ENCODE measurements around the gene UMODL1. TPM values are rescaled to one million over a fixed set of nuclear protein-coding genes. Genes with fewer than 3 reads are reported as not detected.

Gene UMODL1
- total RNA-seq, 1 donor from 2014 or later, result not detected

- no peaks in the 10 kb centered on the region for H3K36me3 ChIP-seq (ENCODE audit: control insufficient read depth in 3 of 3, insufficient read depth in 3 of 3, low read length in 3 of 3)
- H3K9ac ChIP-seq (ENCODE audit: low read depth in 1 of 3, low read length in 3 of 3), result no peak overlapping the region
- H3K4me1 ChIP-seq (ENCODE audit: control insufficient read depth in 3 of 3, insufficient read depth in 3 of 3, low read length in 3 of 3), result no peaks in the 10 kb centered on the region
- H3K27me3 ChIP-seq (ENCODE audit: control insufficient read depth in 3 of 3, insufficient read depth in 3 of 3, low read length in 3 of 3), result peaks cover 0 to 6% (median 0%) of the 10 kb centered on the region in 3 donors
- H3K4me3 ChIP-seq (ENCODE audit: low read length in 3 of 3), result no peak overlapping the region
- H3K27ac ChIP-seq (ENCODE audit: low read depth, low read length), result no peak overlapping the region
- no peaks in the 10 kb centered on the region for H3K9me3 ChIP-seq (ENCODE audit: control insufficient read depth in 3 of 3, low read length in 3 of 3)
Measured at GRCh38 chr21:42151148-42151947, 80.2 kb downstream of the UMODL1 start.

DNA sequence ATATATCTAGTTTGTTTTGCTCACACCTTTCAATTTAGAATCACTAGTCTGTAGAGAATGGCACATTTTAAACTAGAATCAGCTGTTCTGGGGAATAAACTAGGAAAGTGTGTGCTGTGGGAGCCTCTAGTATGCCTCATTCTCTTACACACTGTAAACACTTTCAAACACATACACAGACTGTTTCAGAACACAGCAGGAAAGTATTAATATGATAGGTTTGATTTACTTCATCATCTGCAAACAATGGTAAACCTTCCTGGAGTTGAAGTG is 80.8 kb downstream of the UMODL1 start:
- H3K27ac ChIP-seq (ENCODE audit: low read depth, low read length), result no peak overlapping the region
- no peak overlapping the region for H3K9ac ChIP-seq (ENCODE audit: low read depth in 1 of 3, low read length in 3 of 3)
- peaks cover 0 to 6% (median 0%) of the 10 kb centered on the region in 3 donors for H3K27me3 ChIP-seq (ENCODE audit: control insufficient read depth in 3 of 3, insufficient read depth in 3 of 3, low read length in 3 of 3)
- no peaks in the 10 kb centered on the region for H3K36me3 ChIP-seq (ENCODE audit: control insufficient read depth in 3 of 3, insufficient read depth in 3 of 3, low read length in 3 of 3)
- H3K4me1 ChIP-seq (ENCODE audit: control insufficient read depth in 3 of 3, insufficient read depth in 3 of 3, low read length in 3 of 3), result peaks cover 3 to 4% (median 3%) of the 10 kb centered on the region in 3 donors
- no peak overlapping the region for H3K4me3 ChIP-seq (ENCODE audit: low read length in 3 of 3)
- H3K9me3 ChIP-seq (ENCODE audit: control insufficient read depth in 3 of 3, low read length in 3 of 3), result no peaks in the 10 kb centered on the region

DNA sequence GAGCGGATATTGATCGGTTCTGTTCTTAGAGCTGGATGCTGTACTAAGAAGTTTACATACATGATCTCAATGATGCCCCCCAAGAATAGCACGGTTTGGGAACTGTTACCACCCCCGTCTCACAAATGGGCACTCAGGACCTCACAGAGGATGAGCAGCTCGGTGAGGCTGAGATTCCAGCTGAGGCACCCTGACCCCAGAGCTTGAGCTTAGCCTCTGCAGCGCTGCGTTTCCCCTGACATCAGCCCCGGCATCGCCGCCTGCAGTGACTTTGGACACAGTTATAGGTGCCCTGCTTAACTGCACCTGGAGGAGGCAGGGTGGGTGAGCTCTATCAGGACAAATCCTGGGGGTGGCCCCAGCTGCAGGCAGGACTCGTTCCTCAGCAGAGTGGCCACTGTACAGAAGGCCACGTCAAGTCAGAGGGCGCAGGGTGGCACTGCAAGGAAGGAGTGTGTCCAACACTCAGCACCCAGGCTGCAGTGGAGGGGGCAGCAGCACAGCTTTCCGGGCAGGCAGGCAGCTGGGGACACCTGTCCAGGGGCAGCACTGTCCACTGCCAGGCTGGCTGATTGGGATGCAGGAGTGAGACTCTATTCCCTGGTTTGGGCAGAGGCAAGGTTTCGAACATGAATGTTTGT is 82.0 kb downstream of the UMODL1 start:
- H3K36me3 ChIP-seq (ENCODE audit: control insufficient read depth in 3 of 3, insufficient read depth in 3 of 3, low read length in 3 of 3), result no peaks in the 10 kb centered on the region
- H3K27ac ChIP-seq (ENCODE audit: low read depth, low read length), result no peak overlapping the region
- H3K9ac ChIP-seq (ENCODE audit: low read depth in 1 of 3, low read length in 3 of 3), result no peak overlapping the region
- peaks cover 8 to 14% (median 9%) of the 10 kb centered on the region in 3 donors for H3K4me1 ChIP-seq (ENCODE audit: control insufficient read depth in 3 of 3, insufficient read depth in 3 of 3, low read length in 3 of 3)
- H3K27me3 ChIP-seq (ENCODE audit: control insufficient read depth in 3 of 3, insufficient read depth in 3 of 3, low read length in 3 of 3), result peaks cover 0 to 6% (median 0%) of the 10 kb centered on the region in 3 donors
- no peak overlapping the region for H3K4me3 ChIP-seq (ENCODE audit: low read length in 3 of 3)
- no peaks in the 10 kb centered on the region for H3K9me3 ChIP-seq (ENCODE audit: control insufficient read depth in 3 of 3, low read length in 3 of 3)

- H3K36me3 ChIP-seq (ENCODE audit: control insufficient read depth in 3 of 3, insufficient read depth in 3 of 3, low read length in 3 of 3), result no peaks in the 10 kb centered on the region
- peaks cover 8 to 14% (median 9%) of the 10 kb centered on the region in 3 donors for H3K4me1 ChIP-seq (ENCODE audit: control insufficient read depth in 3 of 3, insufficient read depth in 3 of 3, low read length in 3 of 3)
- no peak overlapping the region for H3K27ac ChIP-seq (ENCODE audit: low read depth, low read length)
- H3K9me3 ChIP-seq (ENCODE audit: control insufficient read depth in 3 of 3, low read length in 3 of 3), result no peaks in the 10 kb centered on the region
- peaks cover 0 to 6% (median 0%) of the 10 kb centered on the region in 3 donors for H3K27me3 ChIP-seq (ENCODE audit: control insufficient read depth in 3 of 3, insufficient read depth in 3 of 3, low read length in 3 of 3)
- H3K9ac ChIP-seq (ENCODE audit: low read depth in 1 of 3, low read length in 3 of 3), result no peak overlapping the region
- no peak overlapping the region for H3K4me3 ChIP-seq (ENCODE audit: low read length in 3 of 3)
Measured at GRCh38 chr21:42153746-42154145, 82.6 kb downstream of the UMODL1 start.

DNA sequence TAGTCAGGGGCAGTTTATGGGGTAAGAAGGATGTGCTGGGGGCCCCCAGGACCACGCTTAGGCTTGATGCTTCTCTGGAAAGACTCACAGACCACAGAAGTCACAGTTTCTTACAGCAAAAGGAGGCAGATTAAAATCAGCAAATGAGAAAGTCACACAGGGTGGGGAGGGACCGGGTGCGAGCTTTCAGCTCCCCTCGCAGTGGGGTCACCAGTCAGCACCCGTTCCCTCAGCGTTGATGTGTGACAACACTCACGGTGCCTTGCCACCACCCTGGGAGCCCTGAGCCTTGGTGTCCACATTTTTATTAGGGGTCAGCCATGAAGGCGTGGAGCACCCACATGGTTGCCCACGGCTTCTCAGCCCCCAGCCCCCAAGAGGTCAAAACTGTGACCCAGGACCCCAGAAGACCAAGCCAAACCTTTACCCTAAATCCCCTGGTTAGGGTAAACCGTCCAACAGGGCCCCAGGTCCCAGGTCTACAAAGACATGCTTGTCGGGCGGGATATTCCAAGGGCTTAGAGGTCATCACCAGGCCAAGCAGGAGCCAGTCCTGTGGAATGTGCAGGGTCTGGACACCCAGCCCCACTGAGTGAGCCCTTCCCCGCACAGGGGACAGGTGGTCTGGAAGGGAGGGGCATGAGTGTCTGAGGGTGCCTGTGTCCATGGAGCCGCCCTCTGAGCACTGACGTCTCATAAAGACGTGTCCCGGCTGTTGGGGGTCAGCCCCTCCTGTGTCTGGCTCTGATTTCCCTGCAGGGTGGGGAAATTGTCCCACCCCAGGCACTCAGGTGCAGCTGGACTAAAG is 83.3 kb downstream of the UMODL1 start:
- Histone ChIP-seq H3K27ac (ENCODE audit: low read depth, low read length) (no peak overlapping the region), H3K9ac (ENCODE audit: low read depth in 1 of 3, low read length in 3 of 3) (no peak overlapping the region), H3K36me3 (ENCODE audit: control insufficient read depth in 3 of 3, insufficient read depth in 3 of 3, low read length in 3 of 3) (no peaks in the 10 kb centered on the region), H3K9me3 (ENCODE audit: control insufficient read depth in 3 of 3, low read length in 3 of 3) (no peaks in the 10 kb centered on the region), H3K27me3 (ENCODE audit: control insufficient read depth in 3 of 3, insufficient read depth in 3 of 3, low read length in 3 of 3) (peaks cover 0 to 6% (median 3%) of the 10 kb centered on the region in 3 donors), H3K4me1 (ENCODE audit: control insufficient read depth in 3 of 3, insufficient read depth in 3 of 3, low read length in 3 of 3) (peaks cover 8 to 14% (median 9%) of the 10 kb centered on the region in 3 donors), H3K4me3 (ENCODE audit: low read length in 3 of 3) (no peak overlapping the region)

DNA sequence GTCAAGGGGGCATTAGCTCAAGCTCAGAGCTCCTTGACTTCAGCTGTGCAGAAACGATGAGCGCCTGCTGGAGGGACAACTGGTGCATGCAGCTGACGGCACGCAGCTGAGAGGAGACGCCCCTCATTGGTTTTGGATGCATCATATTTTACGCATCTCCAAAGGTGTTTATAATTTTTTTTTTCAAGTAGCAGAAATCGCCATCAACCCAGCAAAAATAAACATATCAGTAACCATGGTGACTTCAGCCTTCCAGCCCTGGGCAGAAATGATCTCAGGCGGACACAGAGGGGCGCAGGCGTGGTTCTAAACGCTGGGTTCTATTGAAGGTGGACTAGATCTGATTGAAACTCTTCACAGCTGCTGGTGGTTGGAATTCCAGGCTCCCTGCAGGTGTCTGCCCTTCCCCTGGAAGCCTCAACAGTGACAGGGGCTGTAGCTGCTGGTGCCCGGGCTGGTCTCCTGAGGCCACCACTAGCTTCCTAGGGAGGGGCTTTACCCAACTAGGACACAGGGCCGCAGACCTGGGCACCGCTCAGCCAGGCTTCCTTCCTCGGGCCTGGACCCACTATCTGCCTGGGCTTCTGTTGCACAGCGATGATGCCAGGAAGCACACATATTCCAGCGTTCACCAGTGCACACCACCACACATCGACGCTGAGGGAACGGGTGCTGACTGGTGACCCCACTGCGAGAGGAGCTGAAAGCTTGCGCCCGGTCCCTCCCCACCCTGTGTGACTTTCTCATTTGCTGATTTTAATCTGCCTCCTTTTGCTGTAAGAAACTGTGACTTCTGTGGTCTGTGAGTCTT is 84.1 kb downstream of the UMODL1 start:
- Histone ChIP-seq H3K9me3 (ENCODE audit: control insufficient read depth in 3 of 3, low read length in 3 of 3) (no peaks in the 10 kb centered on the region), H3K4me3 (ENCODE audit: low read length in 3 of 3) (no peak overlapping the region), H3K4me1 (ENCODE audit: control insufficient read depth in 3 of 3, insufficient read depth in 3 of 3, low read length in 3 of 3) (peaks cover 8 to 14% (median 9%) of the 10 kb centered on the region in 3 donors), H3K36me3 (ENCODE audit: control insufficient read depth in 3 of 3, insufficient read depth in 3 of 3, low read length in 3 of 3) (no peaks in the 10 kb centered on the region), H3K27me3 (ENCODE audit: control insufficient read depth in 3 of 3, insufficient read depth in 3 of 3, low read length in 3 of 3) (peaks cover 0 to 7% (median 6%) of the 10 kb centered on the region in 3 donors), H3K27ac (ENCODE audit: low read depth, low read length) (no peak overlapping the region), H3K9ac (ENCODE audit: low read depth in 1 of 3, low read length in 3 of 3) (no peak overlapping the region)

GRCh38 chr21:42156690-42157605 is 85.8 kb downstream of the UMODL1 start:
- Histone ChIP-seq H3K36me3 (ENCODE audit: control insufficient read depth in 3 of 3, insufficient read depth in 3 of 3, low read length in 3 of 3) (no peaks in the 10 kb centered on the region), H3K27ac (ENCODE audit: low read depth, low read length) (no peak overlapping the region), H3K9me3 (ENCODE audit: control insufficient read depth in 3 of 3, low read length in 3 of 3) (no peaks in the 10 kb centered on the region), H3K9ac (ENCODE audit: low read depth in 1 of 3, low read length in 3 of 3) (peak overlapping the region in 1 of 3 donors; percentile 19), H3K27me3 (ENCODE audit: control insufficient read depth in 3 of 3, insufficient read depth in 3 of 3, low read length in 3 of 3) (peaks cover 0 to 7% (median 6%) of the 10 kb centered on the region in 3 donors), H3K4me3 (ENCODE audit: low read length in 3 of 3) (no peak overlapping the region), H3K4me1 (ENCODE audit: control insufficient read depth in 3 of 3, insufficient read depth in 3 of 3, low read length in 3 of 3) (peaks cover 8 to 14% (median 9%) of the 10 kb centered on the region in 3 donors)

- Histone ChIP-seq H3K9me3 (ENCODE audit: control insufficient read depth in 3 of 3, low read length in 3 of 3) (no peaks in the 10 kb centered on the region), H3K4me3 (ENCODE audit: low read length in 3 of 3) (no peak overlapping the region), H3K36me3 (ENCODE audit: control insufficient read depth in 3 of 3, insufficient read depth in 3 of 3, low read length in 3 of 3) (no peaks in the 10 kb centered on the region), H3K4me1 (ENCODE audit: control insufficient read depth in 3 of 3, insufficient read depth in 3 of 3, low read length in 3 of 3) (peaks cover 8 to 14% (median 9%) of the 10 kb centered on the region in 3 donors), H3K27ac (ENCODE audit: low read depth, low read length) (no peak overlapping the region), H3K27me3 (ENCODE audit: control insufficient read depth in 3 of 3, insufficient read depth in 3 of 3, low read length in 3 of 3) (peaks cover 0 to 7% (median 6%) of the 10 kb centered on the region in 3 donors), H3K9ac (ENCODE audit: low read depth in 1 of 3, low read length in 3 of 3) (peak overlapping the region in 1 of 3 donors; percentile 19)
Measured at GRCh38 chr21:42157606-42158310, 86.6 kb downstream of the UMODL1 start.

All from skeletal muscle tissue (tissue), 4 donors.